Mesothelial cell of epicardium (in vitro differentiated cells): Measurements from ENCODE around the gene DEFB129. TPM values are rescaled to one million over a fixed set of nuclear protein-coding genes. Genes with fewer than 3 reads are reported as not detected.
"Not testable (repeated sequence)": the region's sequence is repeated elsewhere in the genome, so short reads cannot be mapped to it uniquely, and the experiment has no call there.

Source experiments
- DNase-seq, 2 experiments: peaks; one replicate each; pipeline ENCODE4 v3.0.0; 2021; ENCODE audit warnings: low spot score in 2 of 2; ENCODE audit not compliant: unreplicated experiment in 2 of 2
- H3K27ac Mint-ChIP-seq: 2 replicates; pipeline ENCODE4 v1.8.0; 2021; ENCODE audit warnings: mixed read lengths
- H3K27me3 Mint-ChIP-seq: 2 replicates; pipeline ENCODE4 v1.8.0; 2021; ENCODE audit warnings: low read depth, mixed read lengths
- H3K36me3 Mint-ChIP-seq: 2 replicates; pipeline ENCODE4 v1.8.0; 2021; ENCODE audit warnings: mixed read lengths
- H3K4me1 Mint-ChIP-seq: 2 replicates; pipeline ENCODE4 v1.8.0; 2021; ENCODE audit warnings: mixed read lengths
- H3K4me3 Mint-ChIP-seq: 2 replicates; pipeline ENCODE4 v1.8.0; 2021; ENCODE audit warnings: mild to moderate bottlenecking, moderate library complexity, mixed read lengths
- H3K9me3 Mint-ChIP-seq: 2 replicates; pipeline ENCODE4 v1.8.0; 2021; ENCODE audit warnings: mixed read lengths
- total RNA-seq: library from RNA; stranded (reverse); gene quantifications from 3 replicates; pipeline ENCODE4 v1.2.1, GENCODE V29; 2021
- TF ChIP-seq, protein P1 (sequence below): fragments of 200-600 bp; sonication (generic); IDR thresholded peaks from one replicate; pipeline ENCODE4 v1.5.0; 2021; ENCODE audit warnings: antibody characterized with exemption; ENCODE audit not compliant: unreplicated experiment

The DEFB129 gene
- total RNA-seq, 1 donor from 2014 or later, result not detected

- TF ChIP-seq, protein P1, sequence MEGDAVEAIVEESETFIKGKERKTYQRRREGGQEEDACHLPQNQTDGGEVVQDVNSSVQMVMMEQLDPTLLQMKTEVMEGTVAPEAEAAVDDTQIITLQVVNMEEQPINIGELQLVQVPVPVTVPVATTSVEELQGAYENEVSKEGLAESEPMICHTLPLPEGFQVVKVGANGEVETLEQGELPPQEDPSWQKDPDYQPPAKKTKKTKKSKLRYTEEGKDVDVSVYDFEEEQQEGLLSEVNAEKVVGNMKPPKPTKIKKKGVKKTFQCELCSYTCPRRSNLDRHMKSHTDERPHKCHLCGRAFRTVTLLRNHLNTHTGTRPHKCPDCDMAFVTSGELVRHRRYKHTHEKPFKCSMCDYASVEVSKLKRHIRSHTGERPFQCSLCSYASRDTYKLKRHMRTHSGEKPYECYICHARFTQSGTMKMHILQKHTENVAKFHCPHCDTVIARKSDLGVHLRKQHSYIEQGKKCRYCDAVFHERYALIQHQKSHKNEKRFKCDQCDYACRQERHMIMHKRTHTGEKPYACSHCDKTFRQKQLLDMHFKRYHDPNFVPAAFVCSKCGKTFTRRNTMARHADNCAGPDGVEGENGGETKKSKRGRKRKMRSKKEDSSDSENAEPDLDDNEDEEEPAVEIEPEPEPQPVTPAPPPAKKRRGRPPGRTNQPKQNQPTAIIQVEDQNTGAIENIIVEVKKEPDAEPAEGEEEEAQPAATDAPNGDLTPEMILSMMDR, result no peak
- H3K9me3 Mint-ChIP-seq, result peaks cover 13% of the 10 kb centered on the region
- no peak for DNase-seq
- H3K4me3 Mint-ChIP-seq, result no peak overlapping the region
- H3K4me1 Mint-ChIP-seq, result no peaks in the 10 kb centered on the region
- no peaks in the 10 kb centered on the region for H3K36me3 Mint-ChIP-seq
- peaks cover 4% of the 10 kb centered on the region for H3K27me3 Mint-ChIP-seq
- no peak overlapping the region for H3K27ac Mint-ChIP-seq
Observed at GRCh38 chr20:199996-200395, 27.1 kb upstream of the DEFB129 start.

DNA sequence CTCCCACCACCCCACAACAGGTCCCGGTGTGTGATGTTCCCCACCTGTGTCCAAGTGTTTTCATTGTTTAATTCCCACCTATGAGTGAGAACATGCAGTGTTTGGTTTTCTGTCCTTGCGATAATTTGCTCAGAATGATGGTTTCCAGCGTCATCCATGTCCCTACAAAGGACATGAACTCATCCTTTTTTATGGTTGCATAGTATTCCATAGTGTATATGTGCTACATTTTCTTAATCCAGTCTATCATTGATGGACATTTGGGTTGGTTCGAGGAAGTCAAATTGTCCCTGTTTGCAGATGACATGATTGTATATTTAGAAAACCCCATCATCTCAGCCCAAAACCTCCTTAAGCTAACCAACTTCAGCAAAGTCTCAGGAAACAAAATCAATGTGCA, 23.4 kb upstream of the DEFB129 start:
- H3K9me3 Mint-ChIP-seq, H3K4me3 Mint-ChIP-seq: not testable (repeated sequence)
- peaks cover 14% of the 10 kb centered on the region for H3K27me3 Mint-ChIP-seq

GRCh38 chr20:208942-209566, 18.0 kb upstream of the DEFB129 start:
- TF ChIP-seq, protein P1, result peak; percentile 28

More for the DNA sequence above, 23.4 kb upstream of the DEFB129 start:
- H3K36me3 Mint-ChIP-seq, DNase-seq, H3K4me1 Mint-ChIP-seq, H3K27ac Mint-ChIP-seq: not testable (repeated sequence)

GRCh38 chr20:210809-211502, 16.1 kb upstream of the DEFB129 start:
- no peak for DNase-seq
- peaks cover 42% of the 10 kb centered on the region for H3K27me3 Mint-ChIP-seq
- TF ChIP-seq, protein P1, result no peak
- no peaks in the 10 kb centered on the region for H3K9me3 Mint-ChIP-seq
- H3K36me3 Mint-ChIP-seq, result no peaks in the 10 kb centered on the region
- H3K4me1 Mint-ChIP-seq, result no peaks in the 10 kb centered on the region
- no peak overlapping the region for H3K27ac Mint-ChIP-seq
- H3K4me3 Mint-ChIP-seq, result no peak overlapping the region

More at GRCh38 chr20:208942-209566, 18.0 kb upstream of the DEFB129 start:
- no peaks in the 10 kb centered on the region for H3K4me1 Mint-ChIP-seq
- H3K27ac Mint-ChIP-seq, result no peak overlapping the region
- H3K36me3 Mint-ChIP-seq, result no peaks in the 10 kb centered on the region
- H3K27me3 Mint-ChIP-seq, result peaks cover 48% of the 10 kb centered on the region
- H3K9me3 Mint-ChIP-seq, result no peaks in the 10 kb centered on the region
- no peak for DNase-seq
- no peak overlapping the region for H3K4me3 Mint-ChIP-seq

GRCh38 chr20:214383-214782, 12.7 kb upstream of the DEFB129 start:
- DNase-seq, result no peak
- Mint-ChIP-seq H3K4me1 (no peaks in the 10 kb centered on the region), H3K9me3 (no peaks in the 10 kb centered on the region), H3K27me3 (peaks cover 52% of the 10 kb centered on the region), H3K4me3 (no peak overlapping the region), H3K27ac (no peak overlapping the region), H3K36me3 (no peaks in the 10 kb centered on the region)
- TF ChIP-seq, protein P1, result no peak

DNA sequence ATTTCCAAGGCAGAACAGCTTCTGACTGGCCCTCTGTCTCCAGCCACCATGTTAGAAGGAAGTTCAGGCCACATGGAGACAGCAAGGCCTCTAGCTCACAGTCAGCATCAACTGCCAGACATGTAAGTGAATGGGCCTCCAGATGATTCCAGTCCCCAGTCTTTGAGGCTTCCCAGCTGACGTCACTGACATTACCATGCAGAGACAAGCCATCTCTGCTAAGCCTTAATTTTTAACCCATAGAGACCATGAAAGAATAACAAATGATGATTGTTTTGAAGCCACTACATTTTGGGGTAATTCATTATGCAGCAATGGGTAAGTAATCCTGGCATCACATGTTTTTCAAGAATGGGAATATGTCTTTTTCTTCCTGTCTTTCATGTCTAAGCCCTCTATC, 11.3 kb upstream of the DEFB129 start:
- no peak overlapping the region for H3K27ac Mint-ChIP-seq
- H3K4me3 Mint-ChIP-seq, result no peak overlapping the region
- no peaks in the 10 kb centered on the region for H3K36me3 Mint-ChIP-seq
- peaks cover 64% of the 10 kb centered on the region for H3K27me3 Mint-ChIP-seq
- DNase-seq, result no peak
- TF ChIP-seq, protein P1, result no peak
- no peaks in the 10 kb centered on the region for H3K9me3 Mint-ChIP-seq
- no peaks in the 10 kb centered on the region for H3K4me1 Mint-ChIP-seq
